OCI-LY7 (cell line): Measurements from ENCODE around the gene SPO11.

Source experiments
- CTCF ChIP-seq: fragments of 200-600 bp; sonication (generic); conservative IDR thresholded peaks from 2 replicates; pipeline ENCODE4 v1.5.1; 2014; ENCODE audit warnings: mild to moderate bottlenecking, antibody characterized with exemption, low read length, moderate library complexity, mixed read lengths
- EZH2phosphoT487 ChIP-seq: fragments of 200-600 bp; sonication (generic); IDR thresholded peaks from 2 replicates; pipeline ENCODE4 v1.6.1; 2018; ENCODE audit warnings: low read depth, borderline replicate concordance, mild to moderate bottlenecking, mixed run types, antibody characterized with exemption, low read length, moderate library complexity, mixed read lengths

GRCh38 chr20:57353351-57353750 is 23.7 kb downstream of the SPO11 start:
- 0 out of 2 replicates have a peak, but pooled peaks have one; percentile 31 for TF ChIP-seq CTCF
- no peak for TF ChIP-seq EZH2phosphoT487
